Omental fat pad (tissue), 4 donors: Measurements from ENCODE around the gene TLR5. TPM values are rescaled to one million over a fixed set of nuclear protein-coding genes. Genes with fewer than 3 reads are reported as not detected.

Experiments used
- ATAC-seq: fragments of 150-250 bp; one replicate; pipeline ENCODE4 v1.9.1; 2016; ENCODE audit warnings: mild to moderate bottlenecking, moderate library complexity; ENCODE audit not compliant: low FRiP score
- DNase-seq: peaks from one replicate; pipeline ENCODE4 v3.0.0-alpha.2; 2019; ENCODE audit warnings: low spot score
- CTCF ChIP-seq, 3 donors: fragments of 450-650 bp; IDR thresholded peaks; one replicate each; pipeline ENCODE4 v1.5.1; 2016 to 2017; ENCODE audit warnings: antibody characterized with exemption in 3 of 3, mild to moderate bottlenecking in 3 of 3, moderate library complexity in 2 of 3
- total RNA-seq, 4 donors: library from RNA; depleted of rRNA; stranded (reverse); fragments of >200 nt; gene quantifications; one replicate each; pipeline ENCODE4 v1.1.0, GENCODE V29; 2016

Gene TLR5
- total RNA-seq, result 10 to 100 TPM in 1 of 4 donors, 1 to 10 TPM in 3; 7.0 to 12.6 (median 10.0) TPM

DNA sequence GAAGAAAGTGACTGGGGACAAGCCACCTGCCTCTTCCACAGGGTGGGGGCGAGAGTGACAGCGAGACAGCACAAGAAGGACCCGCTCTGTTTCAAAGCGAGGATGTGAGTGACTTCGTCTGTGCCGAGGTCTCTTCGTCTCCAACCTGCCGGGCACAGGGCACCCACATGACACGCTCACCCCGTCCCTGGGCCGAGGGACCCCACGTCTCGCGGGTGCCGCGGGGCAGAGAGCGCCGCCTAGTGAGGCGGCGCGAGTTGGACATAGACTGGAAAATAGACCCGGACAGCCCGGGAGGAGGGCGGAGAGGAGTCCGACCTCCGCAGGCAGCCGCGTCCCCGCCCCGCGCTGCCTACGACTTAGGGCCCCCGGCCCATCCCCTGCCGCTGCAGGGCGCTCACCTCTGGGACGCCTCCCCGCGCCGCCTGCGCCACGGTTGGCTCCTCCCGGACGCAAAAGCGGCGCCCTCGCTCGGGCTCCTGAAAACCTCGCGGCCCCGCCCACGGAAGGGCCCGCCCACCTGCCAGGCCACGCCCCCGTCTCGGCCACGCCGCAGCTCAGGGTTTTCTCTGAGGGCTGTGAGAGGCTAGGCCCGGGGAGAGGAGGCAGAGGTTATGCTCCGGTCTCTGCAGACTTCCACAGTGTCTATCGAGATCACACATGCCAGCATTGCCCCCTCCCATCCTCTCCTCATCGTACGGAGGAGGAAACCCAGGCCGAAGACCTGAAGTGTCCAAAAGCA, at the start of gene TLR5:
Gene TLR5, minus strand, starts transcription at position 454 of the 742 bp plus-strand sequence. CDS start 30,217 bp downstream, outside the sequence.
- ATAC-seq, result peak; percentile 83
- TF ChIP-seq CTCF (IDR thresholded peaks at IDR 0.05), result no peak
- DNase-seq, result peak; percentile 73

DNA sequence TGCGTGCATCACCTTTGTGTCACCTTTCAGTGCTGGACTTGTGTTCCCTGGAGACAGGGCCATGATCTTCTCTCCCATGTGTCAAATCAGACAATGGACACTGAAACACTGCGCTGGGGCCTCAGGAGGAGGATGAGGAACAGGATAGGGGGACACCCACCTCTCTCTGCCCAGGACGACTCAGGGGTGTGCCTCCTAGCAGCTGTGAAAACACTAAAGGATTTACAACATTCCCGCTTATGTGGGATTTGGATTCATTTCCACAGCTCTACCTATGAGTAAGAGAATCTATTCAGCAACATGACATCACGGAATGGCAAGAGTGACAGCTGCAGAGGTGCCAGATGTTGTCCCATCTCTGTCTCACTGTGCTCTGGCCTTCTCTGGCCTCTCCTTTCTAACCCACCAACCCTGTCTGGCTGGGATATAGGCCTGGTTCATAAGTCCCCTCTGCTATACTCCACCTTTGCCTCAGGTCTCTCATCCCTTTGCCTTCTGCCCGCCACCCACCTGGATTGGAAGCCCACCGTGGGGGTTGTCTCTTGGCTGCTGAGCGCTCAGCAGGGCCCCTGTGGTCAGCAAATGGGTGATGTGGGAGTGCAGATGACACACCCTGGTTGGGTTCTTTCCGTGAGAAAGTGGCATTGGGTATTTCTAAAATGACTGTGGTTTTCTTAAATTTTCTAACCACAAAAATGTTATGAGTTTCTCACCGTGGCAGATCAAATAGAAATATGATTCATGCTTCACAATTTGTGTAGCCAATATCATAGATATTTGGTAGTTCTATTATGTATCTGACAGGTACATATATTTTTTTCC, 47.1 kb upstream of the TLR5 start:
- DNase-seq (no peak), ATAC-seq (no peak)
- TF ChIP-seq CTCF (IDR thresholded peaks at IDR 0.05), result no peak

GRCh38 chr1:223189525-223189902, 46.5 kb upstream of the TLR5 start:
- ATAC-seq (no peak), DNase-seq (no peak)
- TF ChIP-seq CTCF (IDR thresholded peaks at IDR 0.05), result no peak

DNA sequence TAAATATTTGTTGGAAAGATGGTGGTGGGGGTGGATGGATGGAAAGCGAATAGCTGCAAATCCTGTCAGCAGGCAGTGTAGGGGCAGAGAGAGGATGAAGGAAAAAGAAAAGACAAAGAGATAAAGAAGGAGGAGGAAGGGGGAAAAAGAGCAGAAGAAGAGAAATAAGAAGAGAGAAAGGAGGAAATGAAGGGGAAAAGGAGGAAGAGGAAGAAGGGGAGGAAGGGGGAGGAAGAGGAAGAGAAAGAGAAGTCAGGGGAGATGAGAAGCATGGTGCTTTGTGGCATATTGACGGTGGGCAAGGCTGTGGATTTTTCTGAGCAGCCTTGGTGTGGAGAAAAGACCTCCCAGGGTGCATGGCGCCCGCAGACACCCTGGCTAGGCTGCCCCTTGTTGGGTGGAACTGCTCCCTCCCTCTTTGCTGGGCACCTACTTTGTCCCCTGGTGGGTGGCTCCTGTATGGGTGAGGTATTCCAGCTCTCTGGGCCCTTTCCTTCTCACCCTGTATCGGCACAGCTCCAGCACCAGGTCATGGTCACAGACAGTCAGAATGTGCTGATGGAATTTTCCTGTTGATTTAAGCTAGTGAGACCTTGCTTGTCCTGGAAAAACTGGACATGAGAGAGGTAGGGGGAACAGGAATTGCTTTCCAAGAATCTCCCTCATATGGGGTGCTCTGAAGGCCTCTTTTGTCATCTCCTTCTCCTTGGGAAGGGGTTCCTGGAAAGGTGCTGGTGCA, 45.7 kb upstream of the TLR5 start:
- no peak for DNase-seq
- TF ChIP-seq CTCF (IDR thresholded peaks at IDR 0.05), result no peak
- ATAC-seq, result no peak

DNA sequence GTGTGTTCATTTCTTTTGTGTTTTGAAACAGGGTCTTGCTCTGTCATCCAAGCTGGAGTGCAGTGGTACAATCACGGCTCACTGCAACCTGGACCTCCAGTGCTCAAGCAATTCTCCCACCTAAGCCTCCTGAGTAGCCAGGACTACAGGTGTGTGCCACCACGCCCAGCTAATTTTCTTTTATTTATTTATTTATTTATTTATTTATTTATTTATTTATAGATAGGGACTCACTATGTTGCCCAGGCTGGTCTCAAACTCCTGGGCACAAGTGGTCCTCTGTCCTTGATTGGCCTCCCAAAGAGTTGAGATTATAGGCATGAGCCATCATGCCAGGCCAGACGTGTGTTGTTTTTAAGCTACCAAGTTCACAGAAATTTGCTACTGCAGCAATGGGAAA, 43.8 kb upstream of the TLR5 start:
- no peak for DNase-seq
- ATAC-seq, result no peak
- no peak for TF ChIP-seq CTCF (IDR thresholded peaks at IDR 0.05)

DNA sequence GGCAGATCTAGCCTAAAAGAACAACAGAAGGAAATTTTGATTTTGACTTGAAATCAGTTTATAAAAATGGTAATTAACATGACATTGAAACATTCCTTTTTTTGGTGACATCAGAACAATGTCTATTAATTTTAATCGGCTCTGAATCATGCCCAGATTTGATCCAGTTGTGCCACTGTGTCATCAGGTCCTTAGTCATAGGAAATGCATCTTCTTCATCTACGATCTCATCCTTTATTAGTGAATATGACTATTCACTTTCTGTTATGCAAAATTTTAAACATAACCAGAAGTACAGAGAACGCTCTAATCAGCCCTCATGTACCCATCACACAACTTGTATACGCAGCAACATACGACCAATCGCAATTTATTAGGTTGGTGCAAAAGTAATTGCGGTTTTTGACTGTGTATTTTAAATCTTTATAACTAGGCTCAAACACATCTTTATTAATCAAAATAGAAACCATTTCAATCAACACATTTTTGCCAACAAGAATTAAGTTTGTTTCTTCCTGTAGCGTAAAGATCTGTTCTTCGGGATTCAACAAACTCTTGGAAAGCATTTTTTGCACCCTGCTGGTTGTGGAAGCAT, 40.3 kb upstream of the TLR5 start:
- TF ChIP-seq CTCF (IDR thresholded peaks at IDR 0.05), result no peak
- DNase-seq, result no peak
- ATAC-seq, result no peak
